GM04503 (cell line): ENCODE measurements around the gene FCER1G.

ENCODE experiments used
- DNase-seq: peaks from one replicate; pipeline ENCODE4 v3.0.0-alpha.2; 2012; ENCODE audit warnings: low read depth

Gene FCER1G

GRCh38 chr1:161215076-161215475, at the start of gene FCER1G:
FCER1G (plus strand) TSS chr1:161215295; CDS start chr1:161215322, 27 bp downstream.
- DNase-seq = no peak

DNA sequence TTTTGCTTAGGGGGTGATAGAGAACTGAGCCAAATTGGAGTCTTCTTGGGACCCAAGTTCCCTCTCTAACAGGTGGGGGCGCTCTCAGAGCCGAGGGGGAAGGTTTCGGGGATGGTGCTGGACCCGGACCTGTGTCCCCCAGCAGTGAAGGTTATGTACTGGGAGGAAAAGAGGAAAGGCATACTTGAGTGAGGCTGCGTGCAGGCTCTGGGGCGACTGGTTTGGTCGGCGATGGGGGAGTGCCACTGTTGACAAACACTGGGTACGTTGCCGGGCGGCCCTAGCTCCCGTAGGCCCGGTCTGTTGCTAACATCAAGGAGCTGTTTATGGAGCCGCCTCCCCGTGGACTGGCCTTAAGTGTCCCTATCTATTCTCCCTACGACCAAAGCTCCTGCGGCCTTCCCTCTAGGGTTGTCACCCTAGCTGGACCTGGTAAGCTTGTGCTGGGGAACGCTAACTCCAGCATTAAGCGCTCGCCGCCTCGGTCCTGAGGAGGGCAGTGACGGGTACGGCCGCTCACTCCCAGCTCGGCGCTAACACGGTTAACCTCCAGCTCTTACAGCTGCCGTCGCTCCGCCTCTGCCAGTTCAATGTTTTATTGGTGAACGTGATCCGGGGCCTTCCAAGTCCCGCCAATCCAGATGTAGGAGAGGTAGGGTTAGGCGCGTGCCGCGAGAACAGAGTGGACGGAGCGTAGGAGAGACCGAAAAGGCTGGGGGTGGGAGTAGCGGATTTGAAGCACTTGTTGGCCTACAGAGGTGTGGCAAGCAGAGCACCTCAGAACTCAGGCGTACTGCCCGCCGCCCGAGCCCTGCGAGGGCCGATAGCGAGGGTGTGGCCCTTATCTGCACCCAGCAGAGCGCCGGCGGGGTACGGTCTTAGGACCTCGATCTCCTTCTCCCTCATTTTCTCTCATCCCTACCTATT, 49.1 kb upstream of the FCER1G start, which contains the start of gene PPOX:
Gene PPOX, plus strand, starts transcription at position 685 of the 927 bp plus-strand sequence. CDS start 422 bp downstream, outside the sequence.
- peak; percentile 94 for DNase-seq

DNA sequence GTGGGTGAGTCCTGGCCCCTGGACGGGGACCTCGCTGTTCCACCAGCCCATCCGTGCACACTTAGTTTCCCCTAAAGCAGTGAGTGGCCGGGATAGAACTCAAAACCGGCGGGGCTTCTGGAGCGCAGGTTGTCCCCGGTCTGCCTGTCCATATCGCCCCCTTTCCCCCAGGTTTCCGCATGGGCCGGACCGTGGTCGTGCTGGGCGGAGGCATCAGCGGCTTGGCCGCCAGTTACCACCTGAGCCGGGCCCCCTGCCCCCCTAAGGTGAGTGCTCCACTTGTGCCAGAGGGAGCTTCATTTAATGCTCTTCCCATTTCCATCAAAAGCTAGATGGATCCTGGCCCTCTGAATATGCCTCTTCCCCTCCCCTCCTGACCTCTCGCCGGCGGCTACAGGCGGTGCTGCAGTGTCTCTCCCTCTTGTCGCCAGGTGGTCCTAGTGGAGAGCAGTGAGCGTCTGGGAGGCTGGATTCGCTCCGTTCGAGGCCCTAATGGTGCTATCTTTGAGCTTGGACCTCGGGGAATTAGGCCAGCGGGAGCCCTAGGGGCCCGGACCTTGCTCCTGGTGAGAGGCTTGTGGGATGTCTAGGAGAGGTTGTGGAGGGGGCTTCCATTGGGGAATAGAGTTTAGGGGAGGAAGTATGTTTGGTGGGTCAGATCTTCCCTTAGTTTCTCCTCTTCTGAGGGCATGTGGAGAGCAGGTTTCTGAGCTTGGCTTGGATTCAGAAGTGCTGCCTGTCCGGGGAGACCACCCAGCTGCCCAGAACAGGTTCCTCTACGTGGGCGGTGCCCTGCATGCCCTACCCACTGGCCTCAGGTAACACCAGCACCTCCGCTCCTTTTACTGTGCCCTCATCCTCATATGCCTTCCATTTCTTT, 48.2 kb upstream of the FCER1G start:
- no peak for DNase-seq

DNA sequence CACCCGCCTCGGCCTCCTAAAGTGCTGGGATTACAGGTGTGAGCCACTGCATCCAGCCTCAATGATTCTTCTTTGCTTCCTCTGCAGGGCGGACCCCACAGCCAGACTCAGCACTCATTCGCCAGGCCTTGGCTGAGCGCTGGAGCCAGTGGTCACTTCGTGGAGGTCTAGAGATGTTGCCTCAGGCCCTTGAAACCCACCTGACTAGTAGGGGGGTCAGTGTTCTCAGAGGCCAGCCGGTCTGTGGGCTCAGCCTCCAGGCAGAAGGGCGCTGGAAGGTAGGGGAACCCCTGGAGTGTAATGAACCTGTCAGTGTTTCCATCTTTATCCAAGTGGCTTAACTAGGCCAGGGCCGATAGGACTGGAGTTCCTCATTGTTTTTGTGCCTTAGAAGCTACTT, 46.2 kb upstream of the FCER1G start:
- DNase-seq = no peak

- DNase-seq = no peak
These were observed 43.9 kb upstream of the FCER1G start for GRCh38 chr1:161171191-161171590.

DNA sequence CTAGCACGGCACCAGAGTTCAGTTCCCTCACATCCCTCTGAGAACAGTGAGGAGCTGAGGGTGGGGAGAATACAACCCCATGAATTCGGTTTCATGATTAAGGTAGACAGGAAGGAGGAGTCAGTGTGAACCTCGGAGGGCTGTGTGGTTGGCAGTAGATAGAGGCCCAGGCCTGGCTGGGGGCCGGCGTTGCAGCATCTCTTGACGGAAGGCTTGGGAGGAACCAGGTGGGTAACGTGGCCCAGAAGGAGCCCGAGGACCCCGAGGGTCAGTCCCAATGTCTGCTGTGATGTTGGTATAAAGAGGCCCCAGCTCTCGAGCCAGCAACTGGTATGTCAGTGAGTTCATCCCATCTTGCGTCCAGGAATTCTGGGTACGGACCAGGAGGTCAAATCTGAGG, 43.4 kb upstream of the FCER1G start:
- DNase-seq = no peak

DNA sequence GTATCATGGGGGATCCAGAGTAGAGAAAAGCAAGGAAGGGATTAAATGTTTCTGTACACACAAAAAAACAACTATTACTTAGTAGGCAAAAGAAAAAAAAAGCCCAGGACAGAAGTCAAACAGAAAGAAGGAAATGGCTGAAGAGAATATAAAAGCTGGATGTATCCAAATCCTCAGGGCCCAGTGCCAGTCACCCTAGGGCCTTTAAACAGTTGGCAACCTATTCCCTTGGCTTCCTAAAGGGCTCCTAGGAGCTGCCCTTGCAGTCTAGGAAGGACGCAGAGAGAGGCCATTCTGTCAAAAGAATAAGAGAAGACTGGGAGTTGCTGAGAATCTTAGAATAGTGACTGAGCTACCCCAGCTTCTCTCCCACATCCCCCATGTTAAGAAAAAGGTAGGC, 42.7 kb upstream of the FCER1G start:
- DNase-seq = no peak

DNA sequence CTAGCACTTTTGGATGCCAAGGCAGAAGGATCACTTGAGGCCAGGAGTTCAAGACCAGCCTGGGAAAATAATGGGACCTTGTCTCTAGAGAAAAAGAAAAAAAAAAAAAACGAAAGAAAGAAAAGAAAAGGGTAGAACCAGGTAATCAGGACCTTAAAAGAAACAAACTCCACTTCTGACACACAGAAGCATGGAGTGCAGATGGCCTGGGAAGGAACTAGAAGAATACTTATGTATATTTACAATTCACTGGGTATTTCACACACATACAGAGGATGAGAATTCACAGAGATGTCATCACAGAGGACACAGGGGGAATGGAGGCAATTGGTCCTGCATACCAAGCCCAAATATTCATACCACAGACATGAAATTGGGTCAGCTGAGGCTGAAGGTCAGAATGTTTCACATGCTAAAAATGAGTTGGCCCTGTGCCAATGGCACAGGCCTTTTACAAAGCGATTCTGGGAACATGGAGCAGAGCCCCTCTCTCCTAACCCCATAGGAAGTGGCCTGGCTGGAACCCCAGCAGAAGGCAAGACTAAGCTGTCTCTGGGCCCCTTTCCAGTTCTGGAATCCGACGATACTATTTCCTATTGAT, 42.2 kb upstream of the FCER1G start:
- peak; percentile 96 for DNase-seq

- no peak for DNase-seq
These were observed 41.4 kb upstream of the FCER1G start for GRCh38 chr1:161173711-161174110.

DNA sequence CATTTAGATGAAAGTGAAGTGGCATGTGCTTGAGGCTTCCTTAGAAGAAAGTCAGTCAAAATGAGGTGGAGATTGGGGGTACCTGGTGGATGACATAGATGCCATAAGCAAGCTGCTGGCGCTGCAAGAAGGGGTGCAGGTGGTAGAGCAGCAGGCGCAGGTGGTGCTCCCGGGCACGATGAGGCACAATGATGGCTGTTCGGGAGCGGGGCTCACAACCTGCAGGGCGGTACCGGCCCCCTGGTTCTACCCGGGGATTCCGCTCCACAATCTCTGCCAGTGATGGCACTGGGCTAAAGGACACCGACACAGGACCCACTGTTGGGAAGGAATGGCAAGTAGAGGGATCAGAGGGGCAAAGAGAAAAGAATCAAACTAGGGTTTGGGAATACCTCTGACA, 40.2 kb upstream of the FCER1G start:
- no peak for DNase-seq

DNA sequence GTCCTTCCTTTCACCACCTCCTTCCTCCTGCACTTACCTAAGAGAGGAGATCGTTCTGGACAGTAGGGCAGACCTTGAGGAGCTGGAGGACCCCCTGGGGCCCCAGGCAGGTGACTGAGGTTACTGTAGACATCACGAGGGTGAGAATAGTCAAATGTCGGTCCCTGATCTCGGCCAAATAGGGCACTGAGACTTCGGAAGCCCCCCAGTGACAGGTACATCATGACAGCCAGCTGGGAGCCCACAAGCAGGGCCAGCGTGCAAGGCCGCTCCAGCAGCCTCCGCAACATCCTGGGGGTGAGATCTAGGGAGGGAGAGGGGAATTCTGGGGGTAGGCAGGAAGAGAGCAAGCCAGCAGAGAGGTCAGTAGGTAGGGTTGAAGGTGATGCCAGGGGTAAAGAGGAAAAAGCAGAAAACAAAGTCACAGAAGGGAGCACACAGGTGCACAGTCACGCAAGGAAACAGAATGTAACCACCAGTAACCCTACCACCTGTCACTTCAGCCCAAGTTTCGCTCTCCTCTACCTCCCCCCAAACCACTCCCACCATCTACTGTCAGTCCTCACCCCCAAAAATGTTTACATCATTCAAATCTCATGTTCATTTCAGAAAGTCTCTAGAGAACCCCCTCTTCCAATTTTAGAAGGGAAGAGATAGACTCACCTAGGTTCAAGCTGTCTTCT, 39.2 kb upstream of the FCER1G start:
- no peak for DNase-seq

GRCh38 chr1:161176468-161177111, 38.5 kb upstream of the FCER1G start:
- DNase-seq = no peak

GRCh38 chr1:161177112-161177935, 37.8 kb upstream of the FCER1G start, which contains the start of gene B4GALT3:
B4GALT3 (minus strand) TSS chr1:161177507; CDS start chr1:161176060, 1,447 bp downstream.
- DNase-seq = no peak

DNA sequence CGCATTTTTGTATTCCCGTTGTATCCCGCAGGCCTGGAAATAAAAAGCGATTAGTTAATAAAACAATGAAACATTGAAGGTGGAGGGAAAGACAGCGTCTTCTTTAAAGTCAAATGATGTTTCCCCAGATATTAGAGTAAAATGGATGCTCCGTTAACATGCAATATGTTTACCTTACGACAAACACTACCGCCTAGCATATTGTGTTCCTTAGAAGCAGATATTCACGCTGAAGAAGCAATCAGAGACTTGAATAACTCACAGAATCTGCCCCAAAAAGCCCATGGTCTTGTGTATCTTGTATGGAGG, 37.2 kb upstream of the FCER1G start:
- DNase-seq = no peak

- no peak for DNase-seq
These were observed 35.4 kb upstream of the FCER1G start for GRCh38 chr1:161179698-161180097.

DNA sequence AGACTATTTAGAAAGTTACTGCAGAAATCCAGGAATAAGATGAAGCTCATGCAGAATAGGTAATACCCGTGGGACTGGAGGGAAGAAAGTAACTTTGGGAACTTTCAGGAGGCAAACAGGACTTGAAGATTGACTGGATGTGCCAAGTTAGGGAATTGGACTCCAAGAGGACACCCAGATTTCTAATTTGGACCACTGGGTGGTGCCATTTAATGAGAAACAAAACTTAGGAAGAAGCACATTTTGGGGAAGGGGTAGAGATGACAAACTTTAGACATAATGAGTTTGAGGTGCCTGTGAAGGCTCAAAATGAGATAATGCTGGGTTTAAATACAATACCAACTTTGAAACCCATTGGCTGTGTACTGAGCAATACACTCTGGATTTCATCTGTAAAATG, 34.5 kb upstream of the FCER1G start:
- no peak for DNase-seq

DNA sequence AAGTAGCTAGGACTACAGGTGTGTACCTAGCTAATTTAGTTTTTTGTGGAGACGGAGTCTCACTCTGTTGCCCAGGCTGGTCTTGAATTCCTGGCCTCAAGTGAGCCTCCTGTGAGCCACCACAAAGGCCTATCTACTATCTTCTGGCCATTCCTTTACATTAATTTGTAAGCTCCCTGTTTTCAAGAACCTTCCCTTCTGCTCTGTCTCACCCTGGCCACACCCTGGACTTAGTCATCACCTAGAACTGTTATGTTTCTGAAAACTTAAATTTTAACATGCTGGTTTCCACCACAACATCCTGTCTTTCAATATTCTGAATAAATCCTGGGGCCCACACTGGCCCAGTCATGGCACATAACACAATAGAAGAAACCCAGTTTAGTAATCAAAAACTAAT, 32.9 kb upstream of the FCER1G start:
- no peak for DNase-seq

- DNase-seq = peak; percentile 72
These were observed 29.8 kb upstream of the FCER1G start for GRCh38 chr1:161185282-161185682.

DNA sequence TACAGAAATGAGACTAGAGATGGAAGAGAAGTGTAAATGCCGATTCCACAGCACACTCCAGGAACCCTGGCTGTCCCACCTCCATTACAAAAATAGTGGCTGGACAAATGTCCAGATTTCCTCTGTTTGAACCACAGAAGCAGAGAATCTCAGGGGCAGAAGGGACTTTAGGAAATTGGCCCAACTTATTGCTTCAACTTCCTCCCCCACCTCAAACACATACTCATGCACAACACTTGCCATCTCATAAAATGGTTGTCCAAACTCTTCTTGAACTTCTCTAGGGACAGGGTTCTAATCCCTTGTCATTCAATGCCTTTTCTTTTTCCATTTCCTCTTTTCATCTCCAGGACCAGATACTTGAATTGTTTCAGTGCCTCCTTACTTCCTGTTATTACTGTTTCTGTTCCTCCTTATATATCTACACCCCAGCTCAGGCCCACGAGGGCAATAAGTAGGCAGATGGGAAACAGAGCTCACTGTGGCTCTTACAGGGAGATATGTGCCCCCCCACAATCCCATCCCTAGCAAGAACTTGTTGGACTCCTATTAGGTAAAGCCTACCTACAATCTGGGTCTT, 29.3 kb upstream of the FCER1G start:
- no peak for DNase-seq

- no peak for DNase-seq
These were observed 27.8 kb upstream of the FCER1G start for GRCh38 chr1:161187311-161187710.
